Measurements from ENCODE around the gene SLIT1. TPM values are rescaled to one million over a fixed set of nuclear protein-coding genes. Genes with fewer than 3 reads are reported as not detected.

SLIT1 gene
- total and polyA plus RNA-seq, 7 donors: 0.04 to 0.30 (median 0.08) TPM

DNA sequence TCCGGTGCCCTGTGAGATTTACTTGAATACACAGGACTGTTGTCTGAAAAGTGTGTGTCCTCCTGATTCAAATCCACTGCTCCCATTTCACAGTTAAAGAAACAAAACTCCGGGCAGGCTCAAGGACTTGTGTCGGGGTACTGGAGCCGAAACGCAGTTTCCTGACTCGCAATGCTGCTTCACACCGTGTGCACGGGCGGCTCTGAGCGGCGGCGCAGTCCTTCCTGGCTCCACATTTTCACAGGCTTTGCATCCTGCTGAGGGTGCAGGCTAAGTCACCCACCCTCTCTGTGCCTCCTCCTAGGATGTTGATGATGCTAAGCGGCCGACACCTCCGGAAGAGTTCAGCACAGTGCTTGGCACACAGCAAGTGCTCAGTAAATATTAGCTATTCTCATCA is 65.4 kb downstream of the SLIT1 start:
- no peak for ATAC-seq
- Histone ChIP-seq H3K4me3 (no peak overlapping the region), H3K27me3 (ENCODE audit: insufficient read depth in 3 of 3, low read length in 2 of 3) (no peaks in the 10 kb centered on the region), H3K36me3 (ENCODE audit: insufficient read depth in 1 of 2, low read depth in 1 of 2) (no peaks in the 10 kb centered on the region), H3K9me3 (no peaks in the 10 kb centered on the region), H3K4me1 (peaks cover 5% of the 10 kb centered on the region), H3K27ac (no peak overlapping the region)
- TF ChIP-seq, protein P1, sequence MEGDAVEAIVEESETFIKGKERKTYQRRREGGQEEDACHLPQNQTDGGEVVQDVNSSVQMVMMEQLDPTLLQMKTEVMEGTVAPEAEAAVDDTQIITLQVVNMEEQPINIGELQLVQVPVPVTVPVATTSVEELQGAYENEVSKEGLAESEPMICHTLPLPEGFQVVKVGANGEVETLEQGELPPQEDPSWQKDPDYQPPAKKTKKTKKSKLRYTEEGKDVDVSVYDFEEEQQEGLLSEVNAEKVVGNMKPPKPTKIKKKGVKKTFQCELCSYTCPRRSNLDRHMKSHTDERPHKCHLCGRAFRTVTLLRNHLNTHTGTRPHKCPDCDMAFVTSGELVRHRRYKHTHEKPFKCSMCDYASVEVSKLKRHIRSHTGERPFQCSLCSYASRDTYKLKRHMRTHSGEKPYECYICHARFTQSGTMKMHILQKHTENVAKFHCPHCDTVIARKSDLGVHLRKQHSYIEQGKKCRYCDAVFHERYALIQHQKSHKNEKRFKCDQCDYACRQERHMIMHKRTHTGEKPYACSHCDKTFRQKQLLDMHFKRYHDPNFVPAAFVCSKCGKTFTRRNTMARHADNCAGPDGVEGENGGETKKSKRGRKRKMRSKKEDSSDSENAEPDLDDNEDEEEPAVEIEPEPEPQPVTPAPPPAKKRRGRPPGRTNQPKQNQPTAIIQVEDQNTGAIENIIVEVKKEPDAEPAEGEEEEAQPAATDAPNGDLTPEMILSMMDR (IDR thresholded peaks at IDR 0.05): no peak
- intact Hi-C loops (cut with DNase I): no loop called here
- no peak for DNase-seq
- 84 to 87% (median 85%) methylated on average over 15 of the region's 15 CpGs for WGBS, 3 donors

DNA sequence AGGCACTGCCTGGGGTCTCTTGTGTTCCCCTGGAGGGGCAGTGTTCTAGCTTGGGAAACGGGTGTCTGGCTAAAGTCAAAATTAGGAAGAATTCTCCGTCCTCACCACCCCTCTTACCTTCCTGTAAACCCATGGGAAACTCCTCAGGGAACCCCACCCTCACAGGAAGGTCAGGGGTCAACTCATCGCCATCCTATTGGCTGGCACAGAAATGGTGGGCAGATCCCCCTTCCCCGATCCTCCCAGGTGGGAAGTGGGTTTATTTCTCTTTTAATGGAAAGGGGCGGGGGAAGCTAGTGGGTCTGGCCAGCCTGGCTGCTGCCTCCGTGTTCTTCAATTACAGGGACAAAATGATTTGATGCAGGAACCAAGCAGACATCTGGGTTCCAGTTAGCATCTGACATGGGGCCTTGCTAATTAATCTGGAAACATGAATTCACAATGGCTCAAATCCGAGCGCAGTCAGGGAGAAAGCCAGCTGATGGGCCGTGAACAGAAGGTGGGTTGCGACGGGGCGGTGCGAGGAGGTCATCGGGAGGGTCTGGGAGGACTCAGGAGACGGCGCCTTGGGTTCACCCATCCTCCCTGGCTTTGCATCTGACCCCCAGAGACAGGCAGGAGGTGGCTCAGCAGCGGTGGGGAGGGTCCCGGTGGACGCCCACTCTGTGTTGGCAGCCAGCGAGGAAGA is 66.6 kb downstream of the SLIT1 start:
- H3K27ac ChIP-seq: no peak overlapping the region
- intact Hi-C loops (cut with DNase I): loop anchor here in 1 of 2 donors (2.0 kb wide), 1 partner anchor 46 kb away; no protein-coding TSS in a partner anchor
- no peaks in the 10 kb centered on the region for H3K36me3 ChIP-seq (ENCODE audit: insufficient read depth in 1 of 2, low read depth in 1 of 2)
- TF ChIP-seq, protein P1 (IDR thresholded peaks at IDR 0.05): no peak
- DNase-seq (no peak), ATAC-seq (no peak)
- 64 to 68% (median 66%) methylated on average over 20 of the region's 20 CpGs for WGBS, 3 donors
- H3K4me1 ChIP-seq: peaks cover 5% of the 10 kb centered on the region
- no peaks in the 10 kb centered on the region for H3K9me3 ChIP-seq
- no peak overlapping the region for H3K4me3 ChIP-seq
- no peaks in the 10 kb centered on the region for H3K27me3 ChIP-seq (ENCODE audit: insufficient read depth in 3 of 3, low read length in 2 of 3)

DNA sequence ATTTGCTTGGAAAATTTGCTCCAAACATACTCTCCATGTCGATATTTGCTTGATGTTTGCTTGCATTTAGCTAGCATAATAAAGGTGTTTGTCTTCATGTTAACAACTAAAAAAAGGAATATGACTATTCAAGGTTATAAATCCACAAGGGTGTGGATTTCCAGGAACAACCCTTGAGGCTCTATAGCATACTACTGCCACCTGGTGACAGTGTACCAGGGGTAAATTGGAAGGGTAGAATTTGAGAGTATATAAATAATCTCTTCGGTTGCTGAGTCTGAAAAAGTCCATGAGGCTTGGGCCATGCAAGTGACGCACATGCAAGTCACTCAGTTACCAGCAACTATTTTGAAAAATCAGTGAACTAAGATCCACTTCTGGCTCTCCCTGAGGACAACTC is 68.4 kb downstream of the SLIT1 start:
- TF ChIP-seq, protein P1 (IDR thresholded peaks at IDR 0.05): peak; percentile 74
- DNase-seq: no peak
- Histone ChIP-seq H3K27me3 (ENCODE audit: insufficient read depth in 3 of 3, low read length in 2 of 3) (no peaks in the 10 kb centered on the region), H3K36me3 (ENCODE audit: insufficient read depth in 1 of 2, low read depth in 1 of 2) (no peaks in the 10 kb centered on the region), H3K9me3 (no peaks in the 10 kb centered on the region), H3K4me3 (no peak overlapping the region), H3K27ac (no peak overlapping the region), H3K4me1 (peaks cover 5% of the 10 kb centered on the region)
- peak; percentile 82 to 99 (median 95) for ATAC-seq
- WGBS, 3 donors: 29 to 33% (median 33%) methylated on average over 3 of the region's 3 CpGs
- intact Hi-C loops (cut with DNase I): loop anchor here (2.0 kb wide), 2 partner anchors 45 to 81 kb away; no protein-coding TSS in a partner anchor

DNA sequence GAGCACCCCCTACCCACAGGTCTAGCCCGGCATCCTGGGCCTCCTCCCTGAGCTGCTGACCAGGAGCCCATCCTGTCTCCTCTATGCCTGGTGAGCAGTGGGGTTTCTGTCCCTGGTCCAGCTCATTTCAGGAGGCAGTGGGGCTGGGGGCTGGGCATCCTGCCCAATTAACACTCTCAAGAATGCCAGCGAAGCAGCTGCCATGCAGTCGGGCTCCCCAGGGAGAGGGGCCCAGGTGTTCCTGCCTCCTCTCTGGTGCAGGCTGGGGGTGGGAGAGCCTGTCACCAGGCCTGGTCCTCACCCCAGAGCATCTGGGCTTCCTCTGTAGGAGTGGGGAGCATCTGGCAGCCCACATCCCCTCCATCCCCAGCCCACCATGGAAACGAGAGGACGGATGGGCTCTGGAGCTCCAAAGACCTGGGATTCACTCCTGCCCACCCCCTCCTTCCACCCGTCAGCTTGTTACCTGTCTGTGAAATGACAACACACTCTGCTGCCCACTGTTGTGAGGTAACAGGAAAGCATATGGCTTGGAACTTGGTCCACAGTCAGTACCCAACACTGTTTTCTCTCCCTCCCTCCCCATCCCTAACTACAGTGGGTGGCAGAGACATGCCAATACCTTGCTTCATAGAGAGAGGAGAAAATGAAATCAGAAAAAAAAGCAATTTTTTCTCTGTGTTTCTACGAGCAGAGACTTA is 69.1 kb downstream of the SLIT1 start:
- DNase-seq (no peak), ATAC-seq (no peak)
- intact Hi-C loops (cut with DNase I): loop anchor here (2.0 kb wide), 2 partner anchors 44 to 80 kb away; no protein-coding TSS in a partner anchor
- Histone ChIP-seq H3K27ac (no peak overlapping the region), H3K36me3 (ENCODE audit: insufficient read depth in 1 of 2, low read depth in 1 of 2) (no peaks in the 10 kb centered on the region), H3K4me1 (peaks cover 5% of the 10 kb centered on the region), H3K9me3 (no peaks in the 10 kb centered on the region), H3K27me3 (ENCODE audit: insufficient read depth in 3 of 3, low read length in 2 of 3) (no peaks in the 10 kb centered on the region), H3K4me3 (no peak overlapping the region)
- TF ChIP-seq, protein P1 (IDR thresholded peaks at IDR 0.05): no peak
- 76 to 80% (median 79%) methylated on average over 7 of the region's 7 CpGs for WGBS, 3 donors
